GM19239 (cell line): Measurements from ENCODE around the gene GRK2.
"Not testable (repeated sequence)": the region's sequence is repeated elsewhere in the genome, so short reads cannot be mapped to it uniquely, and the experiment has no call there.

Source experiments
- DNase-seq: peaks from one replicate; pipeline ENCODE4 v3.0.0; 2011; ENCODE audit warnings: low spot score; ENCODE audit not compliant: insufficient read length
- FAIRE-seq: peaks from 2 replicates; lab custom pipeline; 2011; peaks lifted over from hg19 to GRCh38; lab: Jason Lieb, UNC

GRK2 gene

GRCh38 chr11:67253872-67254624 is 12.2 kb upstream of the GRK2 start:
- DNase-seq (no peak), FAIRE-seq (no peak)

GRCh38 chr11:67254798-67255197 is 11.5 kb upstream of the GRK2 start:
- no peak for FAIRE-seq

GRCh38 chr11:67255353-67255752 is 10.9 kb upstream of the GRK2 start:
- DNase-seq = no peak
- no peak for FAIRE-seq

More at GRCh38 chr11:67254798-67255197, 11.5 kb upstream of the GRK2 start:
- DNase-seq = no peak

- no peak for DNase-seq
- FAIRE-seq = no peak
Observed at GRCh38 chr11:67255864-67256263, 10.4 kb upstream of the GRK2 start.

GRCh38 chr11:67256477-67257135 is 9.7 kb upstream of the GRK2 start:
- FAIRE-seq (no peak), DNase-seq (no peak)

GRCh38 chr11:67260406-67260805 is 5.9 kb upstream of the GRK2 start:
- FAIRE-seq (no peak), DNase-seq (no peak)

GRCh38 chr11:67260885-67261639 is 5.2 kb upstream of the GRK2 start:
- not testable (repeated sequence) for DNase-seq, FAIRE-seq

- no peak for FAIRE-seq
Observed at GRCh38 chr11:67261640-67261945, 4.7 kb upstream of the GRK2 start.

GRCh38 chr11:67261946-67262681 is 4.2 kb upstream of the GRK2 start:
- FAIRE-seq (no peak), DNase-seq (no peak)

More at GRCh38 chr11:67261640-67261945, 4.7 kb upstream of the GRK2 start:
- no peak for DNase-seq

GRCh38 chr11:67262731-67263675 is 3.3 kb upstream of the GRK2 start:
- FAIRE-seq (peak; percentile 97), DNase-seq (peak; percentile 95)

- no peak for DNase-seq
- FAIRE-seq = no peak
Observed at GRCh38 chr11:67264260-67264659, 2.0 kb upstream of the GRK2 start.

GRCh38 chr11:67264877-67265632 is 1.2 kb upstream of the GRK2 start:
- DNase-seq = no peak
- no peak for FAIRE-seq

GRCh38 chr11:67265633-67266448 is 432 bp upstream of the GRK2 start:
- FAIRE-seq (no peak), DNase-seq (peak; percentile 85)

GRCh38 chr11:67267188-67268080 is 1.2 kb downstream of the GRK2 start:
- FAIRE-seq (peak; percentile 74), DNase-seq (no peak)

GRCh38 chr11:67268081-67268961 is 2.0 kb downstream of the GRK2 start:
- peak; percentile 75 for DNase-seq
- peak; percentile 95 for FAIRE-seq

GRCh38 chr11:67268962-67269268 is 2.6 kb downstream of the GRK2 start:
- no peak for FAIRE-seq
- DNase-seq = no peak
